Measurements from ENCODE around the gene RAB6B. TPM values are rescaled to one million over a fixed set of nuclear protein-coding genes. Genes with fewer than 3 reads are reported as not detected.

The RAB6B gene
- polyA plus RNA-seq, 2 of the 4 experiments (the other 2 are of a cell fraction), result 2.4 to 2.5 TPM

- H3K4me3 ChIP-seq, result no peak overlapping the region
- TF ChIP-seq FOXS1 (CRISPR knock-in tag; IDR thresholded peaks at IDR 0.05) (no peak), POLR2A (IDR thresholded peaks at IDR 0.05; ENCODE audit: low read length) (no peak), NPAS2 (CRISPR knock-in tag; IDR thresholded peaks at IDR 0.05; ENCODE audit: borderline replicate concordance) (no peak), EHMT2 (IDR thresholded peaks at IDR 0.05; ENCODE audit: low read depth) (no peak), MAFK (IDR thresholded peaks at IDR 0.05; ENCODE audit: partially characterized antibody) (no peak), SMC3 (IDR thresholded peaks at IDR 0.05) (no peak), CBX2 (IDR thresholded peaks at IDR 0.05; ENCODE audit: borderline replicate concordance, low read depth) (no peak), CEBPB (IDR thresholded peaks at IDR 0.05) (no peak), TP53 (CRISPR knock-in tag; IDR thresholded peaks at IDR 0.05) (no peak), RCOR1 (IDR thresholded peaks at IDR 0.05; ENCODE audit: low read depth, low read length) (no peak), ZNF302 (CRISPR knock-in tag; IDR thresholded peaks at IDR 0.05) (no peak), MYC (IDR thresholded peaks at IDR 0.05; ENCODE audit: borderline replicate concordance, low read length) (no peak), NFE2L2 (conservative IDR thresholded peaks at IDR 0.05; ENCODE audit: low read length) (no peak), ZC3H11A (IDR thresholded peaks at IDR 0.05) (no peak), RAD21 (conservative IDR thresholded peaks at IDR 0.05 in 1 of 2, IDR thresholded peaks at IDR 0.05 in 1 of 2) (no peak), MAX (IDR thresholded peaks at IDR 0.05) (no peak), PHF8 (IDR thresholded peaks at IDR 0.05; ENCODE audit: borderline replicate concordance, low read depth) (no peak), FOSL2 (IDR thresholded peaks at IDR 0.05) (no peak), FOSL2 (CRISPR knock-in tag; IDR thresholded peaks at IDR 0.05) (no peak), HDAC2 (IDR thresholded peaks at IDR 0.05) (no peak), KDM1A (IDR thresholded peaks at IDR 0.05; ENCODE audit: low read depth) (no peak)
- no peak for FAIRE-seq
- H3K4me2 ChIP-seq, result no peak overlapping the region
- H3K4me1 ChIP-seq, result no peaks in the 10 kb centered on the region
- CTCF ChIA-PET, result no interaction called here
- POLR2A ChIA-PET, result no interaction called here
- WGBS (ENCODE audit: missing lambda C conversion rate), result 65% methylated on average over 3 of the region's 3 CpGs
- H3K27ac ChIP-seq, result no peak overlapping the region
- DNase-seq (ENCODE audit: low read depth in 1 of 2, low spot score in 1 of 2), result no peak
- ATAC-seq, result no peak
- no peaks in the 10 kb centered on the region for H3K9me3 ChIP-seq
Measured at GRCh38 chr3:133820889-133821675, 74.6 kb downstream of the RAB6B start.

GRCh38 chr3:133820129-133820528 is 75.6 kb downstream of the RAB6B start:
- no peak for FAIRE-seq
- CTCF ChIA-PET, result interaction anchor here (0.6 kb wide), 1 partner anchor 12 kb away, joined by 3 read pairs; no protein-coding TSS in a partner anchor
- TF ChIP-seq EHMT2 (IDR thresholded peaks at IDR 0.05; ENCODE audit: low read depth), result no peak
- no peak for TF ChIP-seq HMGXB4 (CRISPR knock-in tag; IDR thresholded peaks at IDR 0.05; ENCODE audit: borderline replicate concordance)
- no peak for TF ChIP-seq TFCP2L1 (CRISPR knock-in tag; IDR thresholded peaks at IDR 0.05)
- TF ChIP-seq CTCF (IDR thresholded peaks at IDR 0.05), result no peak
- no peak for TF ChIP-seq RAD21 (conservative IDR thresholded peaks at IDR 0.05 in 1 of 2, IDR thresholded peaks at IDR 0.05 in 1 of 2)
- TF ChIP-seq RCOR1 (IDR thresholded peaks at IDR 0.05; ENCODE audit: low read depth, low read length), result no peak
- TF ChIP-seq POLR2A (IDR thresholded peaks at IDR 0.05; ENCODE audit: low read length), result no peak
- no peak for TF ChIP-seq ZFP36 (IDR thresholded peaks at IDR 0.05; ENCODE audit: borderline replicate concordance, partially characterized antibody)
- TF ChIP-seq BCL3 (IDR thresholded peaks at IDR 0.05), result no peak
- no peak for TF ChIP-seq GATA3 (IDR thresholded peaks at IDR 0.05; ENCODE audit: borderline replicate concordance)
- TF ChIP-seq ATOH8 (CRISPR knock-in tag; IDR thresholded peaks at IDR 0.05; ENCODE audit: low read depth), result no peak
- TF ChIP-seq USF2 (IDR thresholded peaks at IDR 0.05), result no peak
- TF ChIP-seq JUN (IDR thresholded peaks at IDR 0.05), result no peak
- no peak for TF ChIP-seq NR3C1 (IDR thresholded peaks at IDR 0.05)
- no peak for TF ChIP-seq CHD4 (IDR thresholded peaks at IDR 0.05; ENCODE audit: borderline replicate concordance)
- TF ChIP-seq NPAS2 (CRISPR knock-in tag; IDR thresholded peaks at IDR 0.05; ENCODE audit: borderline replicate concordance), result no peak
- no peak for TF ChIP-seq KDM1A (IDR thresholded peaks at IDR 0.05; ENCODE audit: low read depth)
- TF ChIP-seq SREBF2 (IDR thresholded peaks at IDR 0.05), result no peak

More at GRCh38 chr3:133820129-133820528, 75.6 kb downstream of the RAB6B start:
- Histone ChIP-seq H3K9me3 (no peaks in the 10 kb centered on the region), H3K4me1 (no peaks in the 10 kb centered on the region), H3K27ac (no peak overlapping the region), H3K4me3 (no peak overlapping the region), H3K4me2 (no peak overlapping the region)
- ATAC-seq (no peak), DNase-seq (ENCODE audit: low read depth in 1 of 2, low spot score in 1 of 2) (no peak)
- WGBS (ENCODE audit: missing lambda C conversion rate), result 86% methylated on average over 4 of the region's 4 CpGs
- POLR2A ChIA-PET, result no interaction called here
